ENCODE measurements around the gene ILF2.
"Not testable (repeated sequence)": the region's sequence is repeated elsewhere in the genome, so short reads cannot be mapped to it uniquely, and the experiment has no call there.

- not testable (repeated sequence) for TF ChIP-seq CTCF (IDR thresholded peaks at IDR 0.05; ENCODE audit: insufficient read depth, low read length); POLR2AphosphoS5 (IDR thresholded peaks at IDR 0.05; ENCODE audit: low read depth)
These were observed 998 bp upstream of the ILF2 start for GRCh38 chr1:153671628-153672353.
